Activated CD8-positive, alpha-beta memory T cell treated with anti-CD3 and anti-CD28 coated beads for 36 hours (primary cell): ENCODE results near the gene NUP98. TPM values are rescaled to one million over a fixed set of nuclear protein-coding genes. Genes with fewer than 3 reads are reported as not detected.

Experiments
- CTCF ChIA-PET: fragments of 350-600 bp; sonication (Branson Sonifier 250); formaldehyde crosslinking; loops from one replicate; lab custom pipeline; 2021; ENCODE audit warnings: antibody characterized with exemption; lab: Charles Lee
- POLR2A ChIA-PET: fragments of 350-600 bp; sonication (Branson Sonifier 250); formaldehyde crosslinking; loops from one replicate; lab custom pipeline; 2021; ENCODE audit warnings: antibody characterized with exemption; lab: Charles Lee
- total RNA-seq, 2 experiments: library from RNA; stranded (reverse); gene quantifications; one replicate each; pipeline ENCODE4 v1.2.3, GENCODE V29; 2021

NUP98 gene
- total RNA-seq, 2 experiments from 2014 or later: 107 TPM

DNA sequence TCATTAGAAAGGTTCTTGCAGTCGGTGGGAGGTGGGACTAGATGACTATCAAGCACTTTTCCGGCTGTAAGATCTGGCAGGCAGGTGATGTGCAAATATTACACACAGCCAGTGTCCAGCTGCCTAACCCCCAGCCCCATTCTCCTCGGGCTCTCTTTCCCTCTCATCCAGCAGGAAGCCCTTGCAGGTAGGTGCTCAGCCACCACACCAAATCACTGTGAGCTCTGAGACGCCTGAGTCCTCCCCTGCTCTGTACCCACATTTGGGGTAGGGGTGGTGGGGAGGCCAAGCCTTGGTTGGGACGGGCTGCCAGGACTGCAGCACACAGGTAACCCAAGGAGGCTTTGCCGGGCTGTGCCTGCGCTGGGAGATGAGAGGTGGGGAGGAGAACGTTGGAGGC, 156.2 kb downstream of the NUP98 start:
- POLR2A ChIA-PET: no interaction called here
- CTCF ChIA-PET: no interaction called here

DNA sequence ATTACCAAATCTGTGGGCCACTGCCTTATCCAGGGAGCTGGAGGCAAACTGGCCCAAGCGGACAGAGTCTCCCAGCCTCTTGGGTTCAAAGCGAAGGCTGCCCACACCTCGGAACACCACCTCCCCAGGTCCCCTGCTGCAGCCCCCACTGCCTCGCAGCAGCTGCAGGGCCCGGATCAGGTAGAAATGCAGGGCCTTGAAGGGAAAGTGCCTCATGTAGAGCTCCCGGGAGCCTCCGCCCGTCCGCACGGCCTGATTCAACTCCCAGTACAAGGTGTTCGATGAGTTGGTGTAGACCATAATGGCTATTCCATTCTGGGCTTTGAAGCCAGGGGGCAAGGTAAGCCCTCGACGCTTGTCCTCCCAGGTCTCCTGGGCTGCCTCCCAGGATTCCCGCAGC, 157.5 kb downstream of the NUP98 start:
- ChIA-PET POLR2A (no interaction called here), CTCF (no interaction called here)

DNA sequence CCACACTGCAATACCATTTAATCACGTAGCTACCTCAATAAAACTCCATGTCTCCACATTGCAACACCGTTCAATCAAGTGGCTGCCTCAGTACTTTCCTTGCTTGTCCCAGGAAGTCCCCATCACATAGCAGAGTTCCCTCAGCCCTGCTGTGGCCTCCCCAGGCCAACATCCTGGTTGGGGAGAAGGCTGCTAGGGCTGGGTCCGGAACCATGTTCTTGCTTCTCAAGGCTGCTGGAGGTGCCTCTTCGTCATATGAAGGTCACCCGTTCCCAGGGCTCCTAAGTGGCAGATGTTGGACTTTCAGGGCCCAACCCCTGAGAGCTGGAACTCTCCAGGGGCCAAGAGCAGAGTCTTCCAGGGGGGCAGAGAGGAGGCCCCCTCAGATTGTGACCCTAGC, 158.8 kb downstream of the NUP98 start:
- CTCF ChIA-PET: no interaction called here
- POLR2A ChIA-PET: no interaction called here

DNA sequence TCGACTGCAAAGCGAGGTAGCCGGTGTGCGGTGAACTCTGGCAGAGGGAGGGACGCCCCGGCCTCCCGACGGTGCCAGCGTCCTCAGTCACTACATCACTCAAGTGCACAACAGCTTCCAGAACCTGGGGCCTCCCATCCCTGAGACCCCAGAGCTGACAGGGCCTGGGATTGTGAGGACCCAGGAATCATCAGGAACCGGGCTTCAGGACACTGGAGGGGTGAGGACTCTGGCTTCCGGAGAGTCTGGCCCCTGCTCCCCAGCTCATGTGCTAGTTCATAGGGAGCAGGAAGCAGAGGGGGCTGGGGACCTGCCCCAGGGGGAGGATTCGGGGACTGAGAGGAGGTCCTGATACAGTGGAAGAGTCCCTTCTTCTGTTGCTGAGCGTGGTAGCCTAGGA, 160.2 kb downstream of the NUP98 start:
- CTCF ChIA-PET: no interaction called here

GRCh38 chr11:3635641-3636375, 161.5 kb downstream of the NUP98 start:
- CTCF ChIA-PET: no interaction called here
- POLR2A ChIA-PET: no interaction called here

More for the DNA sequence above, 160.2 kb downstream of the NUP98 start:
- POLR2A ChIA-PET: no interaction called here

DNA sequence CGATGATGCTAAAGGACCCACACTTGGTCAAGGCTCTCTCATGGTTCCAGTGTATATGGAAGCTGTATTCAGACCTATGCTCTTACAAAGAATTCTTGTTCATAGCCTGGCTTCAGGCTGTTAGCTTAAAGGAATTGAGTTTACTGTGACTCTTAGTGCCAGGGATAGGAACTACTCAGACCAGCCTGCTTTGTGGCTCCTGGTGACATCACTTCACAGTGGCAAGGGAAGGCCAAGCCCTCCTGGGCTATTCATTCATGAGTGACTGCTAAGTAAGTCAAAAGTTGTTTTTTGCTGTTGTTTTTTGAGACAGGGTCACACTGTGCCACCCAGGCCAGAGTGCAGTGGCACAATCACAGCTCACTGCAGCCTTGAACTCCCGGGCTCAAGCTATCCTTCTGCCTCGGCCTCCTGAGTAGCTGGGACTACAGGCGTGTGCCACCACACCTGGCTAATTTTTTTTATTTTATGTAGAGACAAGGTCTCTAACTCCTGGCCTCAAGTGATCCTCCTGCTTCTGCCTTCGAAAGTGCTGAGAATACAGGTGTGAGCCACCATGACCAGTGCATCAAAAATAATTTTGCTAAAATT, 165.2 kb downstream of the NUP98 start:
- ChIA-PET CTCF (no interaction called here), POLR2A (no interaction called here)

DNA sequence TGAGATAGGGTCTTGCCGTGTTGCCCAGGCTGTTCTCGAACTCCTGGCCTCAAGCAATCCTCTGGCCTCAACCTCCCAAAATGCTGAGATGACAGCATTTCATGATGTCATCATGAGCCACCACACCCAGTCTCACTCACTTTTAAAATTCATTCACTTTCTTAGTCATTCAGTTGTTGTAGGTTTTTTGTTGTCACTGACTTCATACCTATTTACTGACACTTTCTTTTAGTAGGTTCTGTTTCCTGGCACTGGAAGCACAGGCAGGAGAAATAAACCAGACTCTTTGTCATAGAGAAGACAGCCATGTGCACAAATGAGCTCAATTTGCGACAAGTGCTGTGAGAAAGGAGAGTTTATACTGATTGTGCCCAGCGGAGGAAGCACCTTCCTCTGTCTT, 166.0 kb downstream of the NUP98 start:
- ChIA-PET POLR2A (no interaction called here), CTCF (no interaction called here)

GRCh38 chr11:3627291-3627690, 170.1 kb downstream of the NUP98 start:
- ChIA-PET POLR2A (no interaction called here), CTCF (no interaction called here)

DNA sequence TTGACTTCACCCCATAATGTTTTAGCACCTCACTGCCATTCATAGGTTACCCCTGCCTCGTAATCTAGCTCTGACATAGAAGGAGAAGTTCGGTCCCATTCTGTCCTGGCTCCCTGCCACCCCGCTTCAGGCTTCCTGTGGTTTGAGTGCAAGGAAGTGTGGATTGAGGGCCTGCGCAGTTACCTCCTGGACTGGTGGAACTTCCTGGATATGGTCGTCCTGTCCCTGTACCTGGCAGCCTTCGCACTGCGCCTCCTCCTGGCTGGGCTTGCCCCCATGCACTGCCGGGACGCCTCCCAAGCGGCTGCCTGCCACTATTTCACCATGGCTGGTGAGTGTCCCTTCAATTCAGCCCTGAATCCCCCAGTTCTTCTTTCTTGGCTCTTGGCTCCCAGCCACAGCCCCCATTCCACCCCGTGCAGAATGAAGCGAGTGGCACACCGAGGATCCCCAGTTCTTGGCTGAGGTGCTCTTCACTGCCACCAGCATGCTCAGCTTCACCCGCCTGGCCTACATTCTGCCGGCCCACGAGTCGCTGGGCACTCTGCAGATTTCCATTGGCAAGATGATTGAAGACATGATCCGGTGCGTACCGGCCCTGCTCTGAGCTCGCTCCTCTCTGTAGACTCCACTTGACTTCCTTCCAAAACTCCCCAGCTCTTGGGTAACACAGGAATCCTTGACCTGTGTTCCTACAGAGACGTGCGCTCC, 170.9 kb downstream of the NUP98 start:
- ChIA-PET POLR2A (no interaction called here), CTCF (no interaction called here)

Other genes starting within 250 kb of the NUP98 start
- gene ART5, start 155.6 kb downstream of the NUP98 start, total RNA-seq: not detected
- not detected for gene ART1, start 152.4 kb downstream of the NUP98 start, total RNA-seq
- gene CHRNA10, start 126.2 kb downstream of the NUP98 start, total RNA-seq: 1 to 10 TPM; 1.3 to 1.4 TPM
- 10 to 100 TPM; 39.6 to 40.1 TPM for gene PGAP2, start 11.0 kb upstream of the NUP98 start, total RNA-seq
- 100 to 1,000 TPM; 188 to 190 TPM for gene RHOG, start 43.4 kb upstream of the NUP98 start, total RNA-seq
- gene STIM1, start 58.1 kb upstream of the NUP98 start, total RNA-seq: 10 to 100 TPM; 43.9 to 45.8 TPM